Measurements from ENCODE around the gene MYO9B. TPM values are rescaled to one million over a fixed set of nuclear protein-coding genes. Genes with fewer than 3 reads are reported as not detected.

MYO9B gene
- total RNA-seq, 2 donors from 2014 or later = 229 to 257 TPM

DNA sequence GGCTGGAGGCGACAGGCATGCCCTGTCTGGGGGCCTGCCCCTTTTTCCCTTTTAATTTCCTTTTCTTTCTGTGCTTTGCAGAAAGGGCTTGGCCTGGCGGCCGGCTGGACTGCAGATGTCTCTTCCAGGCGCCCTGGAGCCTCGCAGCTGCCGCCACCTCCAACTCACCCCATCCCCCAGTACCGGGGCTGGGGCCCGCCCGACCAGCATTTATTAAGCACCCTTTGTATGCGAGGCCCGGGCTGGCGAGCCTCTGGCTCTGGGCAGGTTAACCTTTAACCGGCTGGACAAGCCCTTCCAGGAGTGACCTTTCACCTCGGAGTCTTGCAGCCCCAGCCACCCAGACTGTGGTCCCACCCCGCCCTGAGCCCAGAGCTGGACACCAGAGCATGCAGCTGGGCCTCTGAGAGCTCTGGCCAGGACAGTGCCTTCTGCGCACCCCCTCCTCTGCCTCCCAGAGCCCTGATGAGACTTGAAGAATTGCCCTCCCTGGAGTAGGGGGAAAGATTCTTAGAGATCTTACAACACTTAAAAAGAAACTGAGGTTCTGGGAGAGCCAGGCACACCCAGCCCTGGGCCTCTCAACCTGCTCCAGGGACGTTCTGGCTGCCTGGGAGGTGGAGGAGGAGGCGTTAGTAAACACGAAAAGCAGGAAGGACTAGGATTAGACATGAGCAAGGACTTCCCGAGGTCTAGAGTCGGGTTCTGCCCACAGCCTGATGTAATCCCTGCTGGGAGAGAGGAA lies 171.3 kb downstream of the MYO9B start:
- Histone ChIP-seq H3K4me3 (peak overlapping the region; percentile 86), H3K36me3 (no peaks in the 10 kb centered on the region), H3K27me3 (replicated peaks; ENCODE audit: insufficient read depth) (no peaks in the 10 kb centered on the region), H3K4me1 (ENCODE audit: control insufficient read depth in 1 of 2, low read depth in 2 of 2) (peaks cover 11 to 31% of the 10 kb centered on the region in 2 donors), H3K9me3 (no peaks in the 10 kb centered on the region), H3K27ac (peak overlapping the region; percentile 65 to 76)
- ATAC-seq (ENCODE audit: insufficient number of reproducible peaks, low FRiP score, low read depth) = no peak
- TF ChIP-seq, protein P1, sequence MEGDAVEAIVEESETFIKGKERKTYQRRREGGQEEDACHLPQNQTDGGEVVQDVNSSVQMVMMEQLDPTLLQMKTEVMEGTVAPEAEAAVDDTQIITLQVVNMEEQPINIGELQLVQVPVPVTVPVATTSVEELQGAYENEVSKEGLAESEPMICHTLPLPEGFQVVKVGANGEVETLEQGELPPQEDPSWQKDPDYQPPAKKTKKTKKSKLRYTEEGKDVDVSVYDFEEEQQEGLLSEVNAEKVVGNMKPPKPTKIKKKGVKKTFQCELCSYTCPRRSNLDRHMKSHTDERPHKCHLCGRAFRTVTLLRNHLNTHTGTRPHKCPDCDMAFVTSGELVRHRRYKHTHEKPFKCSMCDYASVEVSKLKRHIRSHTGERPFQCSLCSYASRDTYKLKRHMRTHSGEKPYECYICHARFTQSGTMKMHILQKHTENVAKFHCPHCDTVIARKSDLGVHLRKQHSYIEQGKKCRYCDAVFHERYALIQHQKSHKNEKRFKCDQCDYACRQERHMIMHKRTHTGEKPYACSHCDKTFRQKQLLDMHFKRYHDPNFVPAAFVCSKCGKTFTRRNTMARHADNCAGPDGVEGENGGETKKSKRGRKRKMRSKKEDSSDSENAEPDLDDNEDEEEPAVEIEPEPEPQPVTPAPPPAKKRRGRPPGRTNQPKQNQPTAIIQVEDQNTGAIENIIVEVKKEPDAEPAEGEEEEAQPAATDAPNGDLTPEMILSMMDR (IDR thresholded peaks at IDR 0.05) = no peak
- no peak for DNase-seq (ENCODE audit: low spot score)

GRCh38 chr19:17248011-17248776 lies 172.6 kb downstream of the MYO9B start:
- TF ChIP-seq, protein P1 (IDR thresholded peaks at IDR 0.05) = no peak
- ATAC-seq (ENCODE audit: insufficient number of reproducible peaks, low FRiP score, low read depth) (no peak), DNase-seq (ENCODE audit: low spot score) (no peak)
- H3K4me3 ChIP-seq = no peak overlapping the region
- peaks cover 0 to 18% of the 10 kb centered on the region in 2 donors for H3K4me1 ChIP-seq (ENCODE audit: control insufficient read depth in 1 of 2, low read depth in 2 of 2)
- H3K27ac ChIP-seq = no peak overlapping the region
- H3K36me3 ChIP-seq = no peaks in the 10 kb centered on the region
- H3K9me3 ChIP-seq = no peaks in the 10 kb centered on the region
- no peaks in the 10 kb centered on the region for H3K27me3 ChIP-seq (replicated peaks; ENCODE audit: insufficient read depth)

DNA sequence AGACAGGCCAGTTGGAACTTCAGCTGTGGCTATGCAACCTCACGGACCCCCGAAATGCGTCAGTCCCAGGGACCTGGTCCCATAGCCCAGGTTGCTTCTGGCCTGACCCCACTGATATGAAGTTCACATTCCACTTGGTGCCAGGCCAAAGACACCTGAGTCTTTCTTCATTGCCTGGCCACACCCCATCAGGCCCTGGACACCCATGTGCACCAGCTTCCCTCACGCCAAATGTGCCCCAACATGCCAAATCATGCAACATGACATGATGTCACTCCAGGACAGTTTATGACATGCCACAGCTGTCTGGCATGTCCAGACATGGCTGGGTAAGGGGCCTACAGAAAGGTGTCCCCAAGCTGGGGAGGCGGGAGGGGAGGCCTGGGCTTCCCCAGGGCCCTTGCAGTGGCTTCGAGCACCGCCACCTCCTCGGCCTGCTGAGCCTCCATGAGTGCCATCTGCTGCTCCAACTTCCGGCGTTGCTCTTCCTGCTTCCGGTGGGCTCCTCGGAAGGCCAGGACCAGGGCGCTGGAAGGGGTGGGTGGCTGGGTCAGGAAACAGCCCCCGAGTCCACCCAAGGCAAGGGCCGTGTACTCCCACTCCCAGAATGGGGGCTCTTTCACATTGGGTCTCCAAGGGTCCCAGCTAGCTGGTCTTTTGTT lies 174.4 kb downstream of the MYO9B start:
- ATAC-seq (ENCODE audit: insufficient number of reproducible peaks, low FRiP score, low read depth) = no peak
- no peaks in the 10 kb centered on the region for H3K9me3 ChIP-seq
- no peak overlapping the region for H3K27ac ChIP-seq
- H3K27me3 ChIP-seq (replicated peaks; ENCODE audit: insufficient read depth) = no peaks in the 10 kb centered on the region
- H3K4me3 ChIP-seq = no peak overlapping the region
- no peak for DNase-seq (ENCODE audit: low spot score)
- peaks cover 0 to 10% of the 10 kb centered on the region in 2 donors for H3K4me1 ChIP-seq (ENCODE audit: control insufficient read depth in 1 of 2, low read depth in 2 of 2)
- no peaks in the 10 kb centered on the region for H3K36me3 ChIP-seq
- TF ChIP-seq, protein P1 (IDR thresholded peaks at IDR 0.05) = no peak

DNA sequence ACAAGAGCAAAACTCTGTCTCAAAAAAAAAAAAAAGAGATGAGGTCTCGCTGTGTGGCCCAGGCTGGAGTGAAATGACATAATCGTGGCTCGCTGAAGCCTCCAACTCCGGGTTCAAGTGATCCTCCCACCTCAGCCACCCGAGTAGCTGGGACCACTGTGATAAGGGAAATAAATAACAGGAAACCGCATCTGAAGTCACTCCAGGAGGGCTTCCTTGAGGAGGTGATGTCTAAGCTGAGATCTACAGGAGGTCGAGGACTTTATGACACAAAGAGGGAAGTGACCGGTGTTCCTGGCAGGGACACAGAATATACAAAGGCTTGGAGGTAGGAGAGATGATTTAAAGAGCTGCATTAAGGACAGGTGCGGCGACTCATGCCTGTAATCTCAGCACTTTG lies 179.1 kb downstream of the MYO9B start:
- TF ChIP-seq, protein P1 (IDR thresholded peaks at IDR 0.05) = no peak
- no peaks in the 10 kb centered on the region for H3K9me3 ChIP-seq
- ATAC-seq (ENCODE audit: insufficient number of reproducible peaks, low FRiP score, low read depth) (no peak), DNase-seq (ENCODE audit: low spot score) (no peak)
- no peaks in the 10 kb centered on the region for H3K27me3 ChIP-seq (replicated peaks; ENCODE audit: insufficient read depth)
- no peaks in the 10 kb centered on the region for H3K4me1 ChIP-seq (ENCODE audit: control insufficient read depth in 1 of 2, low read depth in 2 of 2)
- H3K36me3 ChIP-seq = no peaks in the 10 kb centered on the region
- H3K4me3 ChIP-seq = no peak overlapping the region
- H3K27ac ChIP-seq = no peak overlapping the region

- TF ChIP-seq, protein P1 (IDR thresholded peaks at IDR 0.05) = no peak
- Histone ChIP-seq H3K4me1 (ENCODE audit: control insufficient read depth in 1 of 2, low read depth in 2 of 2) (no peaks in the 10 kb centered on the region), H3K4me3 (no peak overlapping the region), H3K36me3 (no peaks in the 10 kb centered on the region), H3K9me3 (no peaks in the 10 kb centered on the region), H3K27me3 (replicated peaks; ENCODE audit: insufficient read depth) (no peaks in the 10 kb centered on the region), H3K27ac (no peak overlapping the region)
- ATAC-seq (ENCODE audit: insufficient number of reproducible peaks, low FRiP score, low read depth) (no peak), DNase-seq (ENCODE audit: low spot score) (no peak)
Measured at GRCh38 chr19:17255150-17255621, 179.6 kb downstream of the MYO9B start.

All from thoracic aorta (tissue), 2 donors.